Stimulated activated CD8-positive, alpha-beta memory T cell treated with anti-CD3 and anti-CD28 coated beads, Interleukin-12 subunit alpha, Interleukin-12 subunit beta, amount 100 ng/mL, for 1 hour (primary cell): ENCODE data around the gene TOPAZ1.

Source experiments
- DNase-seq: peaks from one replicate; pipeline ENCODE4 v3.0.0-alpha.2; 2020; ENCODE audit warnings: low read depth

TOPAZ1 gene

DNA sequence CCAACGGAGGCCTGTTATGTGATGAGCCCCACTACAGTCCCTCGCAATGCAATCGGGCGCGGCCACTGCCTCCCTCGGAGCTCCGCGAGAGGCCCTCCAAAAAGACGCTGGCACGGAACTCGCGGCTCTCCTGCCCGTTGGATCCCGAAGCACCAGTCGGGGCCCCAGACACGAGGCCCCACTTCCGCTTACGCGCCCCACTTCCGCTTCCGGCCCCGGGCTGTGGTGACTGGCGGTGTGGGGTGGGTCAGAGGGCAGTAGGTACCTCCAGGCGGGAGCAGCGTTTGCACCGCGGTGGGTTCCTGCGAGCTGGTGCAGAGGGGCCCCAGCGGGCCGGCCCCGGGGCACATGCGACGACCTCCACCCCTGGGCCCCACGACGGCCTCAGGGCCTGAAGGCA, at the start of gene TOPAZ1:
Gene TOPAZ1, plus strand, starts transcription at position 181 of the 400 bp plus-strand sequence. Its CDS starts 168 bp downstream, at position 349.
- no peak for DNase-seq

DNA sequence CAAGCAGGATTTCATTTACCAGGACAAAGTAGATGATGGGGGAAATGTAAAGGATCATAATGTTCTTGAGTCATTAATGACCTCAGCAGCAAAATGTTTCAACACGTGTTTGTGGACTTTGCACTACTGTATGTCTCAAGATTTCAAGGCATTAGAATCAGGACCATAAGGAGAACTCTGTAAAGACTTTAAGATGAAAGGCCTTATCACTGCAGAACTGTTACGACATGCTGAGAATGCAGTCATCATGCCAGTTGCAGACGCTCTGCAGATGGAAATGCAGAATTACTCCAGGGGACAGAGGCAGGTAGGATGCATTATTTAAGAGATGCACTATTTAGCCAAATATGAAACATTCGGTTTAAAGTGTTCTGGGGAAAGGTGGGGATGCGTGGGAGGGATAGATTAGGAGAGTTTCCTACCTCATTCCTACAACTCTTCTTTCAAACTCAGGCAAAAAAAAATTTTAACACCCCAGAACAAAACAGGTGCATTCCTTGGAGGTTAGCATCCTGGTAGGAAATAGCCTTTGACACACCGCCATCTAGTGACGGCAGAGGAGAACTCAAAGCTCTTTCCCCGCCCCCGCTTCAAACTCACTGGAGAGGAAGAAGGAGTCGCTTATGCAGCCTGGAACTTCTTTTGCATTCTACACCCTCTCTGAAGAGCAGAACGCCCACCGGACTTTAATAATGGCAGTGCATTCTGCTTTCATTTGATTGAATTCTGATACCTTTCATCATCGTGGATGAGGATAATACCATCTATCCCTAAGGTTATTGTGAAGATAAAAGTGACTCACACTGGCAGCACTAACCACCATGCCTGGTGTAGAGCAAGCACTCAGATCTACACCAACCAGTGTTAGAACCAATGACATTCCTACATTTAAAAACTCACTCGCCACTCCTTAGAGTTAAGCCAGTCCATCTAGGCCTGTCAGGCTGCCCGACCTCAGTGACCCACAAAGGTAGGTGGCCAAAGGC, 43.1 kb upstream of the TOPAZ1 start:
- DNase-seq = peak; percentile 42

DNA sequence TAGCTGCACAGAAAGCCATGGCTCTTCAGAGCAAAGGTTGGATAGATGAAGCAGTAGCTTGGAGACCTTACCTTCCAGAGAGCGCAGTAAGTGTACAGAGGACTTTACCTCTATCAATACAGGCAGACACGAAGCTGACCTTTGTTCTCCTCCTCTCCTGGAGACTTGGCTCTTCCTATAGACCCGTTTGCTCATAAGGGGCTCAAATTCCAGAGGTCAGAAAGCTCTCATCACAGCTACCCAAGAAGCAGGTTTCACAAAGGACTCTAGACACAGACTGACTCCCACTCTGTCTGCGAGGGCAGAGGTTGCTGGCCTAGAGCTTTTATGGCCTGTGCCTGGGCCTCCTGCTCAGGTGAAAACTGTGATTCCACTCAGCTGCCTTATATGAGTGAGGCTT, 35.4 kb upstream of the TOPAZ1 start:
- no peak for DNase-seq

DNA sequence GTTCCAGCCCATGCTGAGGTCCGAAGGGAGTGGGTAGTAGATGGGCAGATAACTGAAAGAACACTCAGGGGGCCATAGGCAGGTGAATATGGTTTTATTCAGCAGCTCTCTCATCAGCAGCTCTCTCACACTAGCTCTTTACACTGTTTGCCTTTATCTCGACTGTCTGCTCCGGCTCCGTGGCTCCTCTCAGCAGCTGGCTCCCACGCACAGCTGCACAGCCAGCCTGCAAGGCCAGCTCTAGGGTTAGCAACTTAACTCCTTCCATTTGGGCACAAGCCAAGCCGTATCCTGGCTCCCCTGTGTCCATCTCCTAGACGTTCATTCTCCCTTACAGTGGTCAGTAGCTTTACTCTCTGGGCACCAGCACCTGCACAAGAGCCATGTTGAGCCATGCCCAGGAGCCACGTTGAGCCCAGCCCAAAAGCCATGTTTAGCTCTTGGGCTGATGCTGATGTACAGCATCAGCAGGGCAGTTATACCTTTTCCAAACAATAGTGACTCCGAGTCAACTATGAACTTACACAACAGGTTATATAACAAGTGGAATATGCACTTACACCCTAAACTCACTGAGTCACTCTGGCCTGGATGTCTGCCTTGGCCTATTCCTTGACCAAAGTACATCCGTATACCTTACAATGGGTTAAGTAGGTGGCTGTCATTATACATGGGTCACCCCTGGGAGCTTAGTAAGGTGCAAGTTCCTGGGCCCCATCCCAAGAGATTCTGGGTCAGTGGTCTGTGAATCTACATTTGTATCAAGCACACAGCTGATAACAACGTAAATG, 34.6 kb upstream of the TOPAZ1 start:
- DNase-seq = no peak

DNA sequence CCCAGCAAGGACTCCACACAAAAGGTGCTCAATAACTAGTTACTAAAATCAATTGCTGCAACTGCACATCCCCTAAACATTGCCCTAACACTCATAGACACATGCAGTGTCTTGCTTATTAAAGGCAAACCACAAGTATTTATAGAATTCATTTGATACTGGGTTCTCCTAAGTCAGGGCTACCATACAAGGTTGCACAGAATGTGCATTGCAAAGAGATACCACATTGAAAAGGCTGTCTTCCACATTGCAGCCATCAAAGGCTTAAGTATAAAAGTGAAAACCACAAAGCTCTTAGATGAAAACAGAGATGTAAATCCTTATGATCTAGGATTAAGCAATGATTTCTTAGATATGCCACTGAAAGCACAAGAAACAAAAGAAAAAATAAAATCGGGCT, 33.6 kb upstream of the TOPAZ1 start:
- no peak for DNase-seq

DNA sequence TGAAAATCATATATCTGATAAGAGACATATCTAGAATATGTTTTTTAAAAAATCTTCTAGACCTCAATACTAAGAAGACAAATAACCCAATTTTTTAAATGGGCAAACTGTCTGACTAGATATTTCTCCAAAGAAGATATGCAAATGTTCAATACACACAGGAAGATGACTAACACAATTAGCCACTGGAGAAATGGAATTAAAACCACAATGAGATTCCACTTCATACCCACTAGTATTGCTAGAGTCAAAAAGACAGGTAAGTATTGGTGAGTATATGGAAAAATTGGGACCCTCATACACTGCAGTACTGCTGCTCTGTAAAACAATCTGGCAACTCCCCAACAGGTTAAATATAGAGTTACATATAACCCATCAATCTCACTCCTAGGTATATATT, 33.1 kb upstream of the TOPAZ1 start:
- DNase-seq = no peak

DNA sequence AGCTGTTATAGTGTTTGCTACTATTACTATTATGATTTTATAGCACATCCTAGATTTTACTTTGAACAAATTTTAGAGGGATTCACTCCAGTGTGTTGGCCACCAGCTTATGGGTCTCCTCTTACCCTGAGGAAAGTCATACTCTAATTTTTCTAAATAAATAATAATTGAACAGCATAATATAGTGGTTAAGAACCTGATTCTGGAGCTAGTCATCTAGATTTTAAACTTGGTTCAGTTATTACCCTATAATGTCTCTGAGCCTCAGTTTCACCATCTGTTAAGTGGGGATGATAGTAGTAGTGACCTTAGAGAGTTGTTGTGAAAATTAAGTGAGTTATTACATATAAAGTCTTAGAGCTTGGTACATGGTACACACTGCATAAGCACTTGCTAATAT, 30.7 kb upstream of the TOPAZ1 start:
- DNase-seq = no peak

DNA sequence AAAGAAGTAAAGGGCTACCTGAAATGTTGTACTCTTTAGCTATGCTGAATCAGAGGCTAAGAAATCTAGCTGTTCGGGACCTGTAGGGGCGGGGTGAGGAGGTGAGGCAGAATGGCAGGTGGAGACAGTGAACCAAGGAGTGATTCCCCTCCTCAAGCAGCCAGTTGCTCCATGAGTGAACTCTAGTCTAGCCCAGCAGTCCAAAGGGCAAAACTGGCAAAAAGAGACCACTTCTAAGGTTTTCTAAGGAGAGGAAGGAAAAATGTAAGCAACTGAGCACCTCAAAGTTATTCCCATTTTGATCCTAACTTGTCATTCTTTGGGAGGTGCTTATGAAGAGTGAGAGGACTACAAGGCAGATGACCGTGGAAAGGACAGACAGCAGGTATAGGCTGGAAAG, 19.3 kb upstream of the TOPAZ1 start:
- no peak for DNase-seq

DNA sequence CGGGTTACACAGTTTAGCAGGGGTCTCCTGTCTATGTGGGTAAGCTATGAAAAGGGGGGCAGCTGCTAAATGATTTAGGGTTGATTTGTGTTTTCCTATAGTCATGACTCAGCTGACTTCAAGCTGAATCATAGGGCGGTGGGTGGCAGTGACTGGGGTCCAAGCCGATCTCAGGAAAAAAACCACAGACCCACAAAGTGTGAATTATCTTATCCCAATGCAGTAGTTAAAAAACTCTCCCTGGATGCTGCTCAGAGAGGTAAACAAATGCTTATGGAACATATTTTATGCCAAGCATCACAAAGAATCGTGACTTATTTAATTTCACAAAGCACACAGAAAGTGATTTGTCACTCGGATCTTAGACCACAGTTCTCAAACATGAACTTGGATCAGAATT, 18.4 kb upstream of the TOPAZ1 start:
- DNase-seq = no peak

DNA sequence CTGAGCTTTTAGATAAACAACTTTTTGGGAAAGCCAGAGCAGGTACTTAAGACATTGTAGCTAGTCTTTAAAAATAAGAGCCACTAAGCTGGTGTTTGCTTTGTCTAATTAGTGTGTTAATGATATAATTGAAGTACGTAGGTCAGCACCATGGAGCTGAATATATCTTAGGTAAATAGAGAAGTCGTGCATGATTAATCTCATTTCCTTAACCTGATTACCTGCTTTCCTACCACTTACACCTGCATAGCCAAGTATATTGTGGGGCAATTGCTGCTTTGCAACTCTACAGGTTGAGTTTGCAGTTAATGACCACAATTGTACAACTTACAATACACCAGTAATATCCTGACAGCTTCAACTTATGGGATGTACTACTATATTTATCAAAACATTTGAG, 17.6 kb upstream of the TOPAZ1 start:
- no peak for DNase-seq

DNA sequence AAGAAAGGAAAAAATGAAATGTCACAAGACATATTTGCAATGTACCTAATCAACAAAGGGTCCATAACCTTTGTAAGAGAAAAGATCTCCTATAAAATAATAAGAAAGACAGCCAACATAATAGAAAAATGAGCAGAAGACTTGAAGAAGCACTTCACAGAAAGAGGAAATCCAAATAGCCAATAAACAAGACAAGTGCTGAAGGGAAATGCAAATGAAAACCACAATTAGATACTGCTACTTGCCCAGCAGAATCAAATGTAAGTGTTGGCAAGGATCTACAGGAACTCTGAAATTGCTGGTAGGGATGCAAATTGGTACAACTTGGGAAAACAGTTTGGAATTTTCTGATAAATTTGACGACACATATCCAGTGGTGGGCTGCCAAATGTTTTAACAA, 15.1 kb upstream of the TOPAZ1 start:
- no peak for DNase-seq

DNA sequence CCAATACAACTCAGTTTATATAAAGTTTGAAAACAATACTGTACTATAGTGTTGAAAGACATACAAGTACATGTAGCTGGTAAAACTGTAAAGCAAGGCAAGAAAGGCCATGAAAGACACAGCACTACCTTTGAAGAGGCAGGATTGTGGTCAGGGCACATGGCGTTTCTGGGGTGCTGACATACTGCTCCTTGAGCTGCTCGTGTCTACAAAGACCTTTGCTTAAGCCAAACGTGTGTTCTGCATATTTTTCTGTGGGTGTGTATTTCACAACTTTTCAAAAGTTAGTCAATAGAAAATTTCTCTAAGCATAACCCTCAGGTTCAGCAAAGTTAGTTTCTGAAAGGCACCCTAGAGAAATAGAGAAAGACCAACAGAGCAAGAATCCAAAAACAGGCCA, 14.1 kb upstream of the TOPAZ1 start:
- no peak for DNase-seq

DNA sequence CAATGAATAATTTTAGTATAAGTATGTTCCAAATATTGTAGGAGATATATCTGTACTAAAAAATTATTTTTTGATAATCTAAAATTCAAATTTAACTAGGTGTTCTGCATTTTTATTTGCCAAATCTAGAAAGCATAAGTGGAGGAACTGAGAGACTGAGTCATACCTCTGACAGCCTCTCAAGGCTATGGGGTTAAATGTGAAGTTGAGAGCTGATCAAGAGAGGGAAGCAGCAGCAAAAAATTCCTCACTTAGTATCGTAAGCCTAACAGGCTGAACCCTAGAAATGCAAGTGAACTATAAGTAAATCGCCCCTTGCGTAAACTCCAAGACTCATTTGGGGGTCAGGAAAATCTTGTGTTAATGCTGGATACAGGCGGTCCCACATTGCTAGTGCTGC, 12.8 kb upstream of the TOPAZ1 start:
- no peak for DNase-seq

DNA sequence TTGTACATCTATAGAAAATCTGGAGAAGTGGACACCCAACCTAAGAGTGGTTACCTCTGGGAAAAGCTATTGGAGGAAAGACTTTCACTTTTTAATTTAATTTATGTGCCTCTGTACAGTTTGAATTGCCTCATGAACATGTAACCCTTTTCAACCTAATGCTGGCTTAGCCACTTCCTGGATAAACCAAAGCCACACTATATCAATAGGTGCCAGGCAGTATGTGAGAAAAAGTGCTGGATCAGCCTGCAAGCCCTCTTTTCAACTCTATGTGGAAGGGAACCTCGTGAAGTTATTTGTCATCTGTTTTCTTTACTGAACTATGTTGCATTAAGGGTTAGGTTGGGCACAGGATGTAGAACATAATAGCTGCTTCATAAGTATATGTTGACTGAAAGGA, 9.3 kb upstream of the TOPAZ1 start:
- DNase-seq = no peak

DNA sequence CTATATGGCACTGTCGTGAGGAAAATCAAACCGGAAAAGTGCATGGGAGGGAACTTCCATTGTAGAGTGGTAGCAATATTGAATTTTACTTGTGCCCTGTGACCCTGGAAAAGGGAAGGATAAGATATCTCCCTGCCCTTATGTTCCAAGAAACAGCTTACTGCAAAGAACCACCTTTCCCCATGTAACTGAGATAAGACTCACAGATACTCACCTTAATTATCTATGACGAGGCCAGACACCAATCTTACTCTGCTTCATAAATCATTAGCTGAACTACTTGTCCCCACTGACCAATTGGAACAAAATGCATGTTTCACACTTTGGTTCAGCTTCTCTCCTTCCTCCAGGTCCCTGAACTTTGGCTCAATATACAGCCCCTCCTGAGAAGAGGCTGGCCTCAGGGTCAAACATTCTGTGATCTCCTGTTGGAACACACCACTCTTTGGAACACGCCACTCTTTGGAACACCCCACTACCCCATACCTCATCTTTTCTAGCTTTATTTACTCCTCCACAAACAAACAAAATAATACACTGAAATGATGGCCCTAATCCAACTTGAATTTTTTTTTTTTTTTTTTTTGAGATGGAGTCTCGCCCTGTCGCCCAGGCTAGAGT, 6.9 kb upstream of the TOPAZ1 start:
- DNase-seq = no peak

DNA sequence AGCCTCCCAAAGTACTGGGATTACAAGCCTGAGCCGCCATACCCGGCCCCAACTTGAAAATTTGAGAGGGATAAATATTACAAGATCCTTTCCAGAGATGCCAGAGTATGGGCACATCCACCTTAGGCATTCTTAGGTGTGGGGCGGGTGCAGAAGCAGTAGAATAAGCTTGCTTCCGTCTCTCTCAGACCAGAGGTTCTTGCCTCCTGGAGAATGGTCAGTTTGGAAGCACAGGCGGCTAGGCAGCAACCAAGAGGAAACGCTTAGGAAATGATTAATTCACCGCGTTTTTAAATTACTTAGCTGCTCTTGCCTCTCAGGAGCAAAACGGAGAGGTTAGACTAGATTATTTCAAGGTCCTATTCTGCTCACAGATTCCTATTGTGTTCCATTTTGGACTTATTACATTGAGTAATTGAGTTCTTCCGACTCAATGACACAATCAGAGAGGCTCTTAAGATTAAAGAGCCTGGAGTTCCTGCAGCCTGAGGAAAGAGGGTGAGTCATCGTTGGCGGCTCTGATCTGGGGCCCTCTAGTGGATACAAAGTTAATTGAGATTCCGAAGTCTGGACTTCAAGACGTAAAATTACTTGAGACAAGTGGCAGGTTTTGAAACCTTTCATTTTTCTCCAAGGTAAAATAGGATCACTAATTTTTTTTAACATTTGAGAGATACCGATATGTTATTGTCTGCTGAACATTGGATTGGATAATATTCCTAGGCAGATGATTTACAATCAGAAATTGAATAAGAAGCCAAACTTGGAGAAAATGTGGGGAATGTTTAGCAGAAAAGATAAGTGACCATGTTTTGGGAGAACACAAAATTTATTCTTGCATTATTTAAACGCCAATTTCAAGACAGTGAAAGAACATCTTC, 5.8 kb upstream of the TOPAZ1 start:
- peak; percentile 21 for DNase-seq

DNA sequence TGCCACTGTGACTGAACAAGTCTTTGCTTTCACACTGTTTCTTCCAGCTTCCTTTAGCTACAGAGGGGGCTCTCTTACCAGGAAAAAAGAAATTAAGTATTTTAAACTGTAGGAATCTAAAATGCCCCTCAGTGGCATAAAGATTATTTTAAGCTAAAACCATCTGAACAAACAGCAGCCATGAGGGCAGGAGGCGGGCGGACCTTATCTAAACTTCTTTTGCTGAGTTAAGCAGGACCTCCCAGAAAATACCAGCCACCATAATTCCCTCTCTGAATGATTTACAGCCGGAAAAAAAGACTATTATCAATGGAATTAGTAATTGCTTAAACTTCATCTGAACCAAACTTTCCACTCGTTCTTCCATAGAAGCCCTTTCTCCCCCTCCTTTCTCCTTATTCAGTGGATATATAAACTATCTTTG, 5.2 kb upstream of the TOPAZ1 start:
- no peak for DNase-seq

DNA sequence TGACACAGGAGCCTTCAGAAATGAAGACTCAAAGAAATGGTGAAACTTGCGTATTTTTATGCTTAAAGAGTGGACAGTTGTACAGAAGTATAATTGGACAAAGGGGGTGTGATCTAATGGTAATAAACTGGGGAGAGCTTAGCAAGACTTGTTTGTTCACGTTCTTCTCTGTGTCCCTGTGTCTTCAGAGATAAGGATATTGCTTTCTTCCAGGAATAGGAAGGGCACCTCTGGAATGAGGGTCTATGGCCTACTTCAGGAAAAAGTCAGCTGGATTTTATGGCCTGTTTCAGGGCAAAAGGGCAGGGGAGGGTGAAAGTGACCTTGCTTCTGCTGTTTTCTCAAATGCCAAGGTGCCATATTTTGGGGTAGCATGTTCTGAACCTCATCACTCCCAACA, 4.5 kb upstream of the TOPAZ1 start:
- DNase-seq = no peak

DNA sequence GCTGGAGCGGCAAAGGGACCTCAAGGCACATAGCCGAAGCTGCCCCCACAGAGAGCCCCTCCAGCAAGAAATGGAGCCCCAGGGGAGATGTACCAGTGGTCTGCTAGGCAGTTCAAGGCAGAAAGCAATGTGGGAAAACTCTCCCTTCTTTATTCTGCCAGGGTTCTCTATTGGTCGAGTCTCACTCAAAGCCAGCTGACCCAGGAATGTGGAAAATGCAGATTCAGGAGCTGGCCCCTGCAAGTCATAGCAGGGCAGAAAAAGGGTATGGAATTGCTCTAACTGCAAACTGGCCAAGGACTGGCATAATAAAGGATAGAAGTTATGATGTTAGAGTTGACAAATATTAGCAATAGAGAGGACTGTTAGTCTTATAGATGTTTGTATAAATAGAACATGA, 4.0 kb upstream of the TOPAZ1 start:
- DNase-seq = no peak

DNA sequence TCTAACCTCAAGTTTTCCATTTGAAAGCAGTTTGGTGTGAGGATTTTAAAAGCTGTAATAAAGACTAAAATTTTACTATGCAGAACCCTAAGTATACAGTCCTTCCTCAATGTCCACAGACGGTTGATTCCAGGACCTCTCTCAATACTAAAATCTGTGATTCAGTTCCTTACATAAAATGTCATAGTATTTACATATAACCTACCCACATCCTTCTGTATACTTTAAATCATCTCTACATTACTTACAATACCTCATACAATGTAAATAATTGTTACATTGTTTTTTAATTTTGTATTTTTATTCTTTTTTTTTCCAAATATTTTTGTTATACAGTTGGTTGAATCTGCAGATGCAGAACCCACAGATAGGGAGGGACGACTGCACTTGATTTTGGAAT, 2.8 kb upstream of the TOPAZ1 start:
- DNase-seq = no peak

DNA sequence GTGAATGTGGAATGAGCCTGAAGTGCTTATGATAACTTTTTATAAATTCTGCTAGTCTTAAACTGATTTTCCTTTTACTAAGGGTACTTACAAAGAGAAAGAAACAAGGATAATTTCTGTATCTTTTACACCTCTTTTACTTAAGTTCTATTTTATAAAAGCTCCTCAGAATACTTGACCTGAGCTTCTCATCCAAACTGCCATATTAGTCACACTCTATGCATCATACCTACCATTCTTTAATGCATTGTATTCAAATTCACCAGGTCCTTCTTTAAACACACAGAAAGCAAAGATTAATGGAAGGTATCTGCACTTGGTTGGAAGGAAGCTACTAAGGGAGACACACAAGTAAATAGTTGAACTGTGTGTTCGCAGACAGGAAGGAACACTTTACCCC, 1.6 kb upstream of the TOPAZ1 start:
- DNase-seq = no peak

DNA sequence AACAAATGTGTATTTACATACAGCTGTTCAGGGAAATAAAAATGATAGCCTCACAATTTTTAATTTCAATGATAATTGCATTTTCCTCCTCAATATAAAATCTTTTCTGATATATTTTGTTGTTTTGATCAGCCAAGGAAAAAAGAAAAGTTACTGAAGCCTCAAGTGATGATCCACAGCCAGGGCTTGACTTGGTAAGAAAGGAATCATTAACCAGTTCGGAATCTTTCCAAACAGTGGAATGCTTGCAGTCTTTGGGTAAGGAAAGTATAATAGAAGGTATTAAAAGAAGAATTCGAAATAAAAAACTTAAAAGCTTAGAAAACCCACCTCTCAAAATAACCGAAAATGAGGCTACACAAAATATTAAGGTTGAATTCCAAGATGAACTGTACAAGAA, 1.0 kb downstream of the TOPAZ1 start:
- DNase-seq = no peak
